Cerebellar nuclear complex (tissue), 1 donor: ENCODE data around the gene C1orf198.

Source experiments
- DNase-seq, 2 experiments: peaks; one replicate each; lab custom pipeline; 2025; lab: John Stamatoyannopoulos, UW

The C1orf198 gene

GRCh38 chr1:230809256-230809990 is 58.9 kb downstream of the C1orf198 start:
- no peak for DNase-seq

GRCh38 chr1:230808281-230808872 is 59.9 kb downstream of the C1orf198 start:
- no peak for DNase-seq

- DNase-seq: no peak
Observed at GRCh38 chr1:230807561-230808280, 60.6 kb downstream of the C1orf198 start.

GRCh38 chr1:230807029-230807428 is 61.3 kb downstream of the C1orf198 start:
- DNase-seq: no peak

GRCh38 chr1:230806552-230806951 is 61.8 kb downstream of the C1orf198 start:
- no peak for DNase-seq

GRCh38 chr1:230804396-230804795 is 63.9 kb downstream of the C1orf198 start:
- DNase-seq: no peak

GRCh38 chr1:230800891-230801840 is 67.2 kb downstream of the C1orf198 start:
- DNase-seq: no peak

GRCh38 chr1:230798491-230798890 is 69.8 kb downstream of the C1orf198 start:
- DNase-seq: no peak

- DNase-seq: no peak
Observed at GRCh38 chr1:230797942-230798365, 70.4 kb downstream of the C1orf198 start.

GRCh38 chr1:230797376-230797920 is 70.9 kb downstream of the C1orf198 start:
- no peak for DNase-seq

- no peak for DNase-seq
Observed at GRCh38 chr1:230796626-230797025, 71.7 kb downstream of the C1orf198 start.

- DNase-seq: no peak
Observed at GRCh38 chr1:230794871-230795605, 73.3 kb downstream of the C1orf198 start.

- DNase-seq: no peak
Observed at GRCh38 chr1:230794431-230794830, 73.9 kb downstream of the C1orf198 start.

GRCh38 chr1:230793463-230793745 is 74.9 kb downstream of the C1orf198 start:
- no peak for DNase-seq

GRCh38 chr1:230792691-230793462 is 75.4 kb downstream of the C1orf198 start:
- DNase-seq: no peak

GRCh38 chr1:230791986-230792564 is 76.2 kb downstream of the C1orf198 start:
- DNase-seq: no peak

GRCh38 chr1:230790026-230790425 is 78.3 kb downstream of the C1orf198 start:
- no peak for DNase-seq

- DNase-seq: no peak
Observed at GRCh38 chr1:230788561-230789275, 79.6 kb downstream of the C1orf198 start.

GRCh38 chr1:230787471-230787870 is 80.8 kb downstream of the C1orf198 start:
- no peak for DNase-seq
